Renal cortex interstitium (tissue), 11 donors: Measurements from ENCODE around the gene TRAPPC6A. TPM values are rescaled to one million over a fixed set of nuclear protein-coding genes. Genes with fewer than 3 reads are reported as not detected.

Experiments
- DNase-seq, 11 donors: peaks; one replicate each; pipeline ENCODE4 v3.0.0-alpha.2; 2013; ENCODE audit warnings: low read depth in 9 of 11, low spot score in 4 of 11; ENCODE audit errors: extremely low read depth in 1 of 11
- polyA plus RNA-seq, 3 donors: library from polyadenylated mRNA; unstranded; fragments of 120-200 nt; gene quantifications; one replicate each; pipeline ENCODE4 v1.2.1, GENCODE V29; 2013; ENCODE audit not compliant: insufficient read length in 3 of 3

Gene TRAPPC6A
- polyA plus RNA-seq, 3 donors, result 29.4 to 46.9 (median 44.5) TPM

DNA sequence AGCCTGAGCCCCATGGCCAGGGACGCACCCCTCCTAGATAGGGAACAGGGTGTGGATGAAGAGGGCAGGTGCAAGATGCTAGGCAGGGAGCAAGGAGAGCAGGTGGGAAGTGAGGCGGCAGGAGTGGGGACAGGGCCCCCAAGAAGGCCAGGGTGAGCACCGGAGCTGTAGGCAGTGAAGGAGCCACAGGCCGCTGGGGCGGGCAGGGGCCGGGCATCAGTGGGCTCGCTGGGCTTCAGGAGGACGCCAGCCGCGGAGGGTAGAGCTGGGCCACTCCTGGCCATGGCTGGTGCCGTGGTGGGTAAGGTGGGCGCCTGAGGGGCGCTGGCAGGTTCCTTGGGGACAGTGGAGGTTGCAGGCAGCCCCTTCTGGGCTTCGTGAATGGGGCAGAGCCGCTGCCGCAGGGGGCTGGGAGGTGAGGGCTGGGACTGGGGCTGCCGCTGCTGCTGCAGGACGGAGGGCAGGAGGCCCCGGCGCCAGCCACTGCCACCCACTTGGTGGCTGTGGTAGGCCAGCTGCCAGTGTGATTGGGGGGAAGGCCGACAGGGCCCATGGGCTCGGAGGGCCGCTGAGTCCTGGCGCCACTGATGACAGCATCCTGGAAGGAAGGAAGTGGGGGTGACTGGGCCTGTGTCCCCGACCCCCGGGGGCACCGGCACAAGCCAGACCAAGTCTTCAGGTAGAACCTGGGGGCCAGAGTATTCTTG, 19.4 kb downstream of the TRAPPC6A start:
- no peak for DNase-seq

- DNase-seq, result no peak
Measured at GRCh38 chr19:45156751-45157150, 21.3 kb downstream of the TRAPPC6A start.

- no peak for DNase-seq
Measured at GRCh38 chr19:45156011-45156630, 21.9 kb downstream of the TRAPPC6A start.

DNA sequence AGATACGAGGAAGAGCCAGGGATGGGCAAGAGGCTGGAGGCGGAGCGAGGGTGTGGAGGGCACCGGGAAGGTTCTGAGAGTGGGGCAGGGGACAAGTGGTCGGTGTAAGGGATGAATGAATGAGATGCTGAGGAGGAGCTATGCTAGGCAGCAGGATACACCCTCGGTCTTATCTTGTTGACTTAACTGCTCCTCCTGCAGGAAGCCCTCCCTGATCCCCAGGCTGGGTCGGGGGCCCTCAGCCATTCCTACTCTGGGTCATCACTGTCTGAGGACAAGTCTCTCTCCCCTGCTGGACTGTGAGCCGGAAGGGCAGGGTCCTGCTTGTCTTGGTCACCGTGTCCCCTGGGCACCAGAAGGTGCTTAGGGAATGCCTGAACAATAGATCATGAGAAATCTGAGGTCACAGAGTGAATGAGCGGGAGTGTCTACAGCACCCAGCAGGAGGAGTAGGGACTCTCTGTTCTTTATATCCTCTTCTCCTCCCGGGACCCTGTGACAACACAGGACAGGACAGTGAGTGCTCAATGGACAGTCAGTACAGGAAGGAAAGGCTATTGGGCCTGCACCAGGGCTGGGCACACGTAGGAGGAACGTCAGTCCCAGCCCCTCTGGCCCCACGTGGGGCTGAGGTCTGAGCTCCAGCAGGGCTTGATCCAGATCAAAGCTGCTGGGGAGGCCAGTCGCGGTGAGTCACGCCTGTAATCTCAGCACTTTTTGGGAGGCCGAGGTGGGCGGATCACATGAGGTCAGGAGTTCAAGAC, 23.8 kb downstream of the TRAPPC6A start:
- no peak for DNase-seq

- DNase-seq, result peak in 2 of 11 donors; percentile 25 to 51
Measured at GRCh38 chr19:45153339-45154063, 24.5 kb downstream of the TRAPPC6A start.

- peak in 1 of 11 donors; percentile 22 for DNase-seq
Measured at GRCh38 chr19:45152504-45153338, 25.3 kb downstream of the TRAPPC6A start.

GRCh38 chr19:45151821-45152503, 26.1 kb downstream of the TRAPPC6A start:
- no peak for DNase-seq

GRCh38 chr19:45151320-45151719, 26.7 kb downstream of the TRAPPC6A start:
- no peak for DNase-seq

GRCh38 chr19:45150751-45151281, 27.2 kb downstream of the TRAPPC6A start:
- DNase-seq, result no peak

DNA sequence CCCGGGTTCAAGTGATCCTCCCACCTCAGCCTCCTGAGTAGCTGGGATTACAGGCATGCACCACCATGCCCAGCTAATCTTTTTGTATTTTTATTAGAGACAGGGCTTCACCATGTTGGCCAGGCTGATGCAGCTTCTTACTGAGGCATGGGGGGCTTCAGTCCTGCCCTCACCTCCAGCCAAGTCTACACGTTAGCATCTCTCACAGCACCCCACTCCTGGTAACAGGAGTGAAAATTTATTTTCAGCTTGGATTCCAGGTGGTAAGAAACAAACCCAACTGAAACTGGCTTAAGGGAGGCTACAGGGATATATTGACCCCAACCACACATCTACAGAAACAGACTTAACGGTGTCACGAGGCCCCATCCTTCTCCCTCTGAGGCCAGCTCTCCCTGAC, 27.9 kb downstream of the TRAPPC6A start:
- no peak for DNase-seq

DNA sequence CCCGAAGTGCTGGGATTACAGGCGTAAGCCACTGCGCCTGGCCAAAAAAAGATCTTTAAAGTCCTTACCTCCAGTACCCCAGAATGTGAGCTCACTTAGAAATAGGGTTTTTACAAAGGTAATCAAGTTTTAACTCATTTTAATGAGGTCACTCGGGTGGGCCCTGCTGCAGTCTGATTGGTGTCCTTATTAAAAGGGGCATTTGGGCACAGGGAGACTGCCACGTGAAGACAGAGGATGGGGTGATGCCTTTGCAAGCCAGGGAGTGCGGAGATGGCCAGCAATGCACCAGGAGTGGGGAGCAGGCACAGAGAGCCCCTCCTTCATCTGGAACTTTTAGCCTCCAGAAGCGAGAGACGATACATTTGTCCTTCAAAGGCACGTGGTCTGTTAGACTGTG, 28.9 kb downstream of the TRAPPC6A start:
- no peak for DNase-seq

GRCh38 chr19:45147835-45148676, 30.0 kb downstream of the TRAPPC6A start:
- no peak for DNase-seq

DNA sequence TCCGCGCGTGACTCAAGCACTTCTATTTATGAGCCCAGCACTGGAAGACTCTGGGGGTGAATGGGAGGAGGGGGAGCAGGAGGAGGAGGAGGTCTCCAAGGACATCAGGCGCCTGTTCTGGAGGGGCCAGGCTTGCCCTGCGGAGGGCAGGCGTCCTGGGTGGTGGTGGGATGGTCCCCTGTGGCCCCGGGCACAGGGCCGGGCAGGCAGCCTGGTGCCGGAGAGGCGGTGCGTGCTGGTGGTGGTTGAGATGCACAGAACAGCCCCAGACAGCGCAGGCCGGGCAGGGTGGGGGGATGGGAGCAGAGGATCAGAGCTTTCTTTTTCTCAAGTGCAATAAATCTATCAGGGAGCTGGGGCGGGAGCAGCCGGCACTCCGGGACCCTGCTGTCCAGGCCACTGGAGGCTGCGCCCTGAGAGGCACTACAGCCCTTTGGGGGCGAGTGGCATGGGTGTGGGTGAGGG, 31.3 kb downstream of the TRAPPC6A start:
- DNase-seq, result no peak

DNA sequence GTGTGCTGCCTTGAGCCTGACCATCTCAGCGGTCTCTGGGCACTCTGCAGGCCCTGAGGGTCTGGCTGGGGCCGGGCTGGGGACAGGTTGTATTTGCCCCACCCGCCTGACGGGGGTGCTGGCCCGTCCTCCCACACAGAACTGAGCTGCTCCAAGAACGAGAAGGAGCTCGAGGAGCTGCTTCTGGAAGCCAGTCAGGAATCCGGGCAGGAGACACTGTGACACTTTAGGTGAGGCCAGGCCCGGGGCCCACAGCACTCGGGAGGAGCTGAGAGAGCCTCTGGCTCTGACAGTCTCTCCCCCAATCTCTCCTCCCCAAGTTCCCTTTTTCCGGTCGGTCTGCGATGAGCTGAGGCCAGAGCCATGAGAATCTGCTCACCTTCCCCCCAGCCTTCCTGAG, 31.8 kb downstream of the TRAPPC6A start:
- no peak for DNase-seq

DNA sequence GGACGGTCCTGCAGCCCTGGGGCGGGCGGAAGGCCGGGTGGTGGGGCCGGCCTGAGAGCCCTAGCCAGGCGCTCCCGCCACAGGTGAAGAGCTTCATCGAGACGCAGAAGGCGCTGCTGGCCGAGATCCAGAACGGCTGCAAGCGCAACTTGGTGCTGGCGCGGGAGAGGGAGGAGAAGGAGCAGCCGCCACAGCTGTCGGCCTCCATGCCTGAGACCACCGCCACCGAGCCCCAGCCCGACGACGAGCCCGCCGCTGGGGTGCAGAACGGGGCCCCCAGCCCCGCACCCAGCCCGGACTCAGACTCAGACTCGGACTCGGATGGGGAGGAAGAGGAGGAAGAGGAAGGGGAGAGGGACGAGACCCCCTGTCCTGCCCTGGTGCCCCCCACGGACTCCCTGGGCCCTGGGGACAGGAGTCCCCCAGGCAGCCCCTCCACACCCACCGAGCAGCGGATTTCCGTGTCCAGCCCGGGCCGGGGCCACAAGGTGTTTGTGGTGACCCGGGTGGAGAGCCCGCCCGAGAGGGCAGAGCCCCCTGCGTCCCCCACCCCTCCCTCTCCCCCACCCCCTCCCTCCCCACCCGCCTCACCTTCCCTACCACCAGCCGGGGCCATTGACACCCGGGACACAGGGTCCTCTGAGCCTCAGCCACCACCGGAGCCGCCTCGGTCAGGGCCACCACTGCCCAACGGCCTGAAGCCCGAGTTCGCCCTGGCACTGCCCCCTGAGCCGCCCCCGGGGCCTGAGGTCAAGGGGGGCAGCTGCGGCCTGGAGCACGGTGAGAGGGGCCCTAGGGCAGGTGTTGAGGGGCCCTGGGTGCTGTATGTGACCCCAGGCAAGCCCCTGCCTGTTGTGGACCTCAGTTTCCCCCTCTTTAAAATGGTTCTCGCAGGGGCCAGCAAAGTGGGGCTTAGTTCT, 32.5 kb downstream of the TRAPPC6A start:
- DNase-seq, result no peak
